ENCODE measurements around the gene BICRA.
"Not testable (repeated sequence)": the region's sequence is repeated elsewhere in the genome, so short reads cannot be mapped to it uniquely, and the experiment has no call there.

Gene BICRA

GRCh38 chr19:47631681-47632446 is 22.9 kb downstream of the BICRA start:
- no peak for DNase-seq

DNA sequence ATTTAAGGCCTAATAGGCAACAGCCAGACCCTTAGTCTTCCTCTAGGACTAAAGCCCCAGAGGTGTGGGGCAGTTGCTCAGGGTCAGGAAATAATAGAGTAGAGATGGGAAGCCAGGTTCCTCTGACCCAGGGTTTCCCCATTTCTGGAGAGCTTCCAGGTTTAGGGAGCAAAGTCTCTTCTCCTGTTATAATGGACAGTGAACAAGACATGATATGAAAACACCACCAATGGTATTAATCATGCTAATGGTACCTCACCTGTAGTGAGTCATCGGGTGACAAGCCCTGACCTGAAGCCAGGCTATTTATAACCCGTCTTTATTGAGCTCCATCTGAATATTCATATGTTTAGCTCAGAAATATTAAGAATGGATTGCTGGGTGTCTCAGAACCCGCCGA is 24.6 kb downstream of the BICRA start:
- no peak for DNase-seq

GRCh38 chr19:47633996-47634395 is 25.1 kb downstream of the BICRA start:
- no peak for DNase-seq

DNA sequence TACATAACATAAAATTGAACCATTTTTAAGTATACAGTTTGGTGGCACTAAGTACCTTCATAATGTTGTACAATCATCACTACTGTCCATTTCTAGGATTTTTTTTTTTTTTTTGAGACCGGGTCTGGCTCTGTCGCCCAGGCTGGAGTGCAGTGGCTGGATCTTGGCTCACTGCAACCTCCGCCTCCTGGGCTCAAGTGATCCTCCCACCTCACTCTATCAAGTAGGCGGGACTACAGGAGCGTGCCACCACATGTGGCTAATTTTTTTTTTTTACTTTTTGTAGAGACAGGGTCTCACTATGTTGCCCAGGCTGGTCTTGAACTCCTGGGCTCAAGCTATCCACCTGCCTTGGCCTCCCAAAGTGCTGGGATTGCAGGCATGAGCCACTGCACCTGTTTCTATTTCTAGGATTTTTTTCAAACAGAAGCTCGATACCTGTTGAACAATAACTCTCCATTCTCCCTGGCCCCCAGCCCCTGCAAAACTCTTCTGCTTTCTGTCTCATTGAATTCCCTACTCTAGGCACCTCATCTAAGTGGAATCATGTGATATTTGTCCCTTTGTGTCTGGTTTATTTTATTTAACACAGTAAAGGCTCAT is 26.3 kb downstream of the BICRA start:
- DNase-seq = not testable (repeated sequence)

GRCh38 chr19:47637550-47637949 is 28.6 kb downstream of the BICRA start:
- DNase-seq = no peak

DNA sequence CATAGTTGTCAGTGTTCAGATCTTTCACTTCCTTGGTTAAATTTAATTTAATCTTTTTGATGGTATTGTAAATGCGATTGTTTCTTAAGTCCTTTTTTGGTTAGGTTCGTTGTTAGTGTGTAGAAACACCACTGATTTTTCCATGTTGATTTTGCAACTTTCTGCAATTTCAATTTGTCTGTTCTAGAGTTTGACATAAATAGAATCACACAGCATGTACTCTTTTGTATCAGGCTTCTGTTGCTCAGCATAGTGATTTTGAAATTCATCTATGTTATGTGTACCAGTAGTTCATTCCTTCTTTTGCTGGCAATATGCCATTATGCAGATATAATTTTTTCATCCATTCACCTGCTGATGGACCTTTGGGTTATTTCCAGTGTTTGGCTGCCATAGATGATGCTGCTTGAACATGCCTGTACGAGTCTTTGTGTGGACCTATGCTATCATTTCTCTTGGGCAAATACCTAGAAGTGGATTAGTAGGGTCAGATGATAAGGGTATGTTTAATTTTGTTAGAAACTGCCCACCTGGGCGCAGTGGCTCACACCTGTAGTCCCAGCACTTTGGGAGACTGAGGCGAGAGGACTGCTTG is 33.1 kb downstream of the BICRA start:
- no peak for DNase-seq

GRCh38 chr19:47643281-47643680 is 34.3 kb downstream of the BICRA start:
- no peak for DNase-seq

GRCh38 chr19:47644199-47644598 is 35.3 kb downstream of the BICRA start:
- no peak for DNase-seq

- no peak for DNase-seq
Measured at GRCh38 chr19:47644743-47645482, 36.0 kb downstream of the BICRA start.

DNA sequence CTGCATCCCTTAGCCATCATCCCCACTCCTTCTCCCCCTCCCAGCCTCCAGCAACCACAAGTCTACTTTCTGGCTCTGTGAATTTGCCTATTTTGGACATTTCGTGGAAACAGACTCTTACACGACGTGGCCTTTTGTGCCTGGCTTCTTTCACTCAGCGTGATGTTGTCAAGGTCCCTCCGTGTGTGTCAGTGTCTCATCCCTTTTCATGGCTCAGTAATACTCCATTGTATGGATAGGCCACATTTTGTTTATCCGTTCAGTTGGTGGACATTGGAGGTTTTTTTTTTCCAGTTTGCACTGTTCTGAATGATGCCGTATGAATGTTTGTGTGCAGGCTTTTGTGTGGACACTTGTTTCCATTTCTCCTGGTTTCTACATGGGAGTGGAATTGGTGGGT is 38.0 kb downstream of the BICRA start:
- DNase-seq = no peak

DNA sequence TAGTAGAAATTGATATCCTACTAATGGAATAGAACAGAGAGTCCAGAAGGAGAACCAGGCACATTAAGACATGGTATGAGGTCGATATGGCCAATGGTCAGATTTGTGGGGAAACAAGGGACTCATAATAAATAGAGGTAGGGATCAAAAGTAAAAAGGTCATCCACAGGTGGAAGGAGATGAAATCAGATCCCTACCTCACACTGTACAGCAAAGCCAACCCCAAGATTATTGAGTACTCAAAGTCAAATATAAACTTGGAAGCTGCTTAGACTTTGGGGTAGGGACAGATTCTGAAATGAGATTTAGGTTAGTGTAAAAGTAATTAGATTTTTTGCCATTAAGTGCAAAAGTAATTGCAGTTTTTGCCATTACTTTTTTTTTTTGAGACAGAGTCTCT is 40.7 kb downstream of the BICRA start:
- DNase-seq = no peak

- DNase-seq = no peak
Measured at GRCh38 chr19:47650700-47651099, 41.8 kb downstream of the BICRA start.

DNA sequence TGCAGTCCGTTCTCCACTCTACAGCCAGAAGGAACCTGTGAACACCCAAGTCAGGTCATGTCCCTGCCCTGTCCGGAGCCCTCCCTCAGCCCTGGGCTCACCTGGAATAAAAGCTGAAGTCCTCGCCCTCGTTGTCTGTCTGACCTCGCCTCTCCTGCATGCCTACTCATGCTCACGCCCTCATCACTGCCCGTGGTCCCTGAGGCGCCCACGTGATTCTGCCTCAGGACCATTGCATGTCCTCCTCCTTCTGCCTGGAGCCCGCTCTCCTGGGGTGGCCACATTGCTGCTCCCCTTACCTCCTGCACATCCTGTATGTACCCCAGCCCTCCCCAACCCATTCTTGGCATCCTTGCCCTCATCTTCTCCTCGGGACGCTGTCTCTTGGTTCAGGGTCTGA is 42.2 kb downstream of the BICRA start:
- no peak for DNase-seq

GRCh38 chr19:47651691-47652090 is 42.8 kb downstream of the BICRA start:
- no peak for DNase-seq

DNA sequence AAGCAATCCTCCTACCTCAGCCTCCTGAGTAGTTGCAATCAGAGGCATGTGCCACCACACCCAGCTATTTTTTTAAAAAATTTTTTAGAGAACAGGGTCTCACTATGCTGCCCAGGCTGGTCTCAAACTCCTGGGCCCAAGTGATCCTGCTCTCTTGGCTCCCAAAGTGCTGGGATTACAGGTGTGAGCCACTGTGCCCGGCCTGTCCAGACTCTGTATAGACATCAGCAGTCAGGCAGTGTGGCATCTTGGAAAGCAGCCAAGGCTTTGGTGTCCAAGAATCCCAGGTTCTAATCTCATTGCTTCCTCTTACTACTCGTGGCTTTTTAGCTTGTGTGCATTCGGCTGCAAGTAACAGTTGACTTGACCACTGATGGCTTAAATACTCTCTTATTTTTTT is 43.4 kb downstream of the BICRA start:
- no peak for DNase-seq

DNA sequence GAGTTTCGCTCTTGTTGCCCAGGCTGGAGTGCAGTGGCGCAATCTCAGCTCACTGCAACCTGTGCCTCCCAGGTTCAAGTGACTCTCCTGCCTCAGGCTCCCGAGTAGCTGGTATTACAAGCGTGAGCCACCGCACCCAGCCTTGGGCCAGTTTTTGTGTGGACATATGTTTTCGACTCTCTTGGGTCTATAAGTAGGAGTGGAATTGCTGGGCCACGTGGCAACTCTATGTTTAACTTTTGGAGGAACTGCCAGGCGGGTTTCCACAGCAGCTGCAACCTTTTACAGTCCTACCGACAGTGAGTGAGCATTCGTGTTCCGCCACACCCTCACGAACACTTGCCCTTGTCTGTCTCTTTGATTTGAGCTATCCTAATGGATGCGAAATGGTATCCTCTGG is 44.9 kb downstream of the BICRA start:
- DNase-seq = no peak

- no peak for DNase-seq
Measured at GRCh38 chr19:47657719-47658118, 48.8 kb downstream of the BICRA start.

GRCh38 chr19:47658431-47659348 is 49.8 kb downstream of the BICRA start:
- DNase-seq = no peak

GRCh38 chr19:47660435-47660832 is 51.5 kb downstream of the BICRA start:
- DNase-seq = no peak

GRCh38 chr19:47661161-47661560 is 52.2 kb downstream of the BICRA start:
- DNase-seq = no peak

DNA sequence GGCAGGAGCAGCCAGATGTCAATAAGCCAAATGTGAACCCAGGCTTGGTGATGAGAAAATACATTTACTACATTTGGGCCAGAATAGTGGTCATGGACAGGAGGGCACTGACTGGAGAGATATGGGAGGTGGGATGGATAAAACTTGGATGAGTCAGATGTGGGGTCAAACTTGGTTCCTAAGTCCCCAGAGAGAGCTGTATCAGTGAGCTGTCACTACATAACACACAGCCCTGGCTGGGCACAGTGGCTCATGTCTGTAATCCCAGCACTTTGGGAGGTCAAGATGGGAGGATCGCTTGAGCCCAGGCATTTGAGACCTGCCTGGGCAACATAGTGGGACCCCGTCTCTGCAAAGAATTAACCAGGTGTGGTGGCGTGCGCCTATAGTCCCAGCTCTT is 52.7 kb downstream of the BICRA start:
- DNase-seq = no peak

GRCh38 chr19:47663435-47663910 is 54.5 kb downstream of the BICRA start:
- no peak for DNase-seq

All from CD4-positive, alpha-beta T cell treated with Interleukin-15 for 1 hour (primary cell).